Endothelial cell of hepatic sinusoid (primary cell): ENCODE results near the gene ZNF580.

Source experiments
- in situ Hi-C: cut with HindIII; loops from 2 replicates; pipeline ENCODE4 v1.10.0; 2017; ENCODE audit warnings: low sequenced_read_pairs

ZNF580 gene

DNA sequence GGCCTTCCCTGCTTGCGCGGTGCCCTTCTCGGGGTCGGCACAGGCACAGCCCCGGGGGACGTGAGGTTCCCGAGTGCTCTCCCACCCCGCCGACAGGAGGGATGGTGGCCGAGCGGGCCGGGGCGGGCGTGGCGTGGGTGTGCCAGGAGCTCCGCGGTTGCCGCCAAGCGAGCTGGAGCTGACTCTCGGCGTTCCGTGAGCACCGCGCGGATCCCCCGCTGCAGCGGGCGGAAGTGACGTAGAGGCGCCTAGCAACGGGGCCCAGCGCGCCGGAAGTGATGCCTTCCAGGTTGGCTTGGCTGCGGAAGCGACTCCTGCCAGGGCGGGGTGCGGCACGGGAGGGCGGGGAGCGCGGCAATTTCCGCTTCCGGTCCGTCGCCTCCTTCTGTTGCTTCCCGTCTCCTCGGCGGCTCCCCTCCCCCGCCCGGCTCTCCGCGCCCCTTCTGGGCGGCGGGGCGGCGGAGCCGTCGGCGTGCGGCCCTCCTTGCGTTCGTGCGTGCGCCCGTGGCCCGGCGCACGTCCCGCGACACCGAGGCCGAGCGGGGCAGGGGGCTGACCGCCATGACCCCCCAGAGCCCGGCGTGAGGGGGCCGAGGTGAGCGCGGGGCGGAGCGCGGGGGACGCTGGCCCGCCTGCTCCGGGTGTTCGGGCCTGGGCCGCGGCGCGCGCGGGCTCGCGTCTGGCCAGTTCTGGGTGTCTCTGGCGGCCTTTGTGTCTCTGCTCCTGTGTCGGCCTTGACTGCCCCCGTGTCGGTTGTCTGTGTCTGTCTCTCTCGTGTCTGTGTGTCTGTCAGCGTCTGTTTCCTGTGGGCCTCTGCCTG, 34.2 kb downstream of the ZNF580 start, which contains the start of gene EPN1:
Gene EPN1 (plus strand): TSS at position 386 of the 820 bp plus-strand sequence. CDS start 3,402 bp downstream, outside the sequence.
- in situ Hi-C loops = no loop called here

DNA sequence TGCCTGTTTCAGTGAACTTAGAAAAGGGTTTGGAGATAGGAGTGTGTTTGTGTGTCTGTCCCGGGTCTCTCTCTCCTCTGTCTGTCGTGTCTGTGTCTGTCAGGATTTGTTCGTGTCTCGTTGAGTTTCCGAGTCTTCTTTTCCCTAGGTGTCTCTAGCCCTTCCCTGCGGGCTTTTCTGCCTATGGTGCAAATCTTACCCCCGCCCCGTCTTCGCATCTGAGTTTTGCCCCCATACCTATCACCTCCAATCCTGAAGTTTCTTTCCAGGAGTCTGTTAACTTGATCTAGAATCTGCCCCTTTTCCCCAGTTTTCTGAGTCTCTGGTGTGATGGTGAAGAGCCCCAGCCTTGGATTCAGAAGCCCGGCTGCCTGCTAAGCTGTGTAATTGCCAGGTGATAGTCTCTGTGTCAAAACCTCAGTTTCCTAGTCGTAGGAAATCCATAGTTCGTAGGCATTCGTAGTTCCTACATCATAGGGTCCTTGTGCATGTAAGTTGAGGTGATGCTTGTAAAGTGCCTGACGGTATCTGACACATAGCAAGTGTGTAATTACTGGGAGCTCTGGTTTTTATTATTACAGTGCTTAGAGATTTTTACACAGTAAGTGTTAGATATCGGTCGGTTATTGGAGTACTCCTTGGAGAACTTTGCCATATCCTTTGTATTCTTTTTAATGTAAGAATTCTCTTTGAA, 35.0 kb downstream of the ZNF580 start:
- in situ Hi-C loops = no loop called here

DNA sequence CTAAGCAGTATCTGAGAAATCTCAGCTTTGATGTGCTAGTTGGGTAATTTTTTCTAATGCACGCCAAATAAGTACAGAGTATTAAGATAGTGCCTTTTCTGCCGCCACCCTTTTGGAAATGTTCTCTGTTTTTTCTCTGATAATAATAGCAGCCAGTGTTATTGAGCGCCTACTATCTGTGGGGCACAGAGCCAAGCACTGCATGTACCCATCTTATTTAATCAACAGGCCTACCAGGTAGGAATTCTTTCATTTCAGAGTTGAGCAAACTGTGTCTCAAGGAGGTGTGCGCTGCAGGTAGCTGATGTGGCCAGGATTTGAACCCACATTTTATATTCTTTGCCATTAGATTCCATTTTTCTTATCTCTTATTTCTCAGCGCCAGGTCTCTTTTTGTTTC, 35.6 kb downstream of the ZNF580 start:
- in situ Hi-C loops = no loop called here

DNA sequence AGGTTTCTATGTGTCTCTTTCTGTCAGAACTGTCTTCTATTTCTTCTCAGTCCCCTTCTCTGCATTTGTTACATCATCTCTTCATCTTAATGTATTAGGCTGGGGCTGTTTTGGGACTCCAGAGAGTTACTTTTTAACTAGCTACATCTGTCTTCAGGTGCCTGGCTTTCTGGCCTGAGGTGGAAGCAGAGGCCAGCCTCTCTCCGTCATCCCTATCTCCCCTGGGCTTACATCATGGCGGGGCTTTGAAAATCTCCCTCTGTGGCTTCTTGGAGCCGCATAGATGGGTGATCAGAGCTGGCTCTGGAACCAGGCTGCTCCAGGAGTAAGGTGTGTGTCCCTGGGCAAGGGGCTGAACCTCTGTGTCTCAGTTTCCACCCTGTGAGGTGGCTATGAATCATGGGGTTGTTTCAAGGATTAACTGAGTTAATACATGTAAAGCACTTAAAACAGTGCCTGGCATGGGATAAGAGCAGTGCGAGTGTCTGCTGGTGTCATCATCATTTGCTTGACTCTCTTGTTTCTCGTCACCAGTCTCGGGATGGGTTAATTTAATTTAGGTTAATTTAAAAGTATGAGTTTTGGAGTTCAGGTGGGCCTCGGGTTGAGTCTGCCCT, 36.2 kb downstream of the ZNF580 start:
- in situ Hi-C loops = no loop called here

DNA sequence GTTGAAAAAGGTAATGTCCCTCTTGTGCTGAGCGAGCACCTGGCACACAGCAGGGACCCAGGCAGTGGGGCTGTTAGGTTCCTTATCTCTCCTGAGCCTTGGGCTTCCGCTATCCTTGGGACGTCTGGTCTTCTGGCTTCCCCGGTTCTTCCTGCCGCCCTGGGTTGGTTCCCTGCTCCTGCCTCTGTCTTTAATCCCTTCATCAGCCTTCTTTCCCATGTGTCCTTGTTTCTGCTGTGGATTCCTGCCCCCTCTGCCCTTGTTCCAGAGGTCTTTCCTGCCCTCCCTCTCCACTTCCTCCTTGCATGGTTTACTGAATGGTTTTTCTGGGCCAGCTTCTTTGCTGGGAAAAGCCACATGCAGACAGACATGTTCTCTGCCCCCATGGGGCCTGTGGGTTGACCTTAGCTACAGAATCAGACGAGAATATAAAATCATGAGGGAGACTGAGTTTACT, 36.8 kb downstream of the ZNF580 start:
- in situ Hi-C loops = no loop called here

DNA sequence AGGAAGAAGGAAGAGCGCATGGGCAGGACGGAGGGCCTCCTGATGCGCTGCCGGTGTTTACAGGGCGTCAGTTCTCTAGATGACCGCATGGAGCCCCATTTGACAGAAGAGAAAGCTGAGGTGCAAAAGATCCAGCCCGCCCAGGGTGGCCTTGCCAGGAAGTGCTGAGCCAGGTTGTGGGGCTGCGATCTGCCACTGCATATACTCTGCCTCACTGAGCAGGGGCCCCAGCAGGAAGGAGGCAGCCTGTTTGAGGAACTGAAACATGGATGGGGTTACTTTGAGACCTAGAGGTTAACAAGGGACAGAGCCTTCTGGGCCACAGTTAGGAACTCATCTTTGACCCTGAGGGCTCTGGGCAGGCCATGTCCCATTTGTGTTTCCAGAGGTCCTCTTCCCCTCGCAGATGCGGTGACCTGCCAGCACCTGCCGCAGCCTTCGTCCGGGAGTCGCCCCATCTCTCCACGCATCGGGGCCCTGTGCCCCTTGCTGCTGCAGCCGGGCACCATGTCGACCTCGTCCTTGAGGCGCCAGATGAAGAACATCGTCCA, 37.4 kb downstream of the ZNF580 start:
- in situ Hi-C loops = no loop called here

DNA sequence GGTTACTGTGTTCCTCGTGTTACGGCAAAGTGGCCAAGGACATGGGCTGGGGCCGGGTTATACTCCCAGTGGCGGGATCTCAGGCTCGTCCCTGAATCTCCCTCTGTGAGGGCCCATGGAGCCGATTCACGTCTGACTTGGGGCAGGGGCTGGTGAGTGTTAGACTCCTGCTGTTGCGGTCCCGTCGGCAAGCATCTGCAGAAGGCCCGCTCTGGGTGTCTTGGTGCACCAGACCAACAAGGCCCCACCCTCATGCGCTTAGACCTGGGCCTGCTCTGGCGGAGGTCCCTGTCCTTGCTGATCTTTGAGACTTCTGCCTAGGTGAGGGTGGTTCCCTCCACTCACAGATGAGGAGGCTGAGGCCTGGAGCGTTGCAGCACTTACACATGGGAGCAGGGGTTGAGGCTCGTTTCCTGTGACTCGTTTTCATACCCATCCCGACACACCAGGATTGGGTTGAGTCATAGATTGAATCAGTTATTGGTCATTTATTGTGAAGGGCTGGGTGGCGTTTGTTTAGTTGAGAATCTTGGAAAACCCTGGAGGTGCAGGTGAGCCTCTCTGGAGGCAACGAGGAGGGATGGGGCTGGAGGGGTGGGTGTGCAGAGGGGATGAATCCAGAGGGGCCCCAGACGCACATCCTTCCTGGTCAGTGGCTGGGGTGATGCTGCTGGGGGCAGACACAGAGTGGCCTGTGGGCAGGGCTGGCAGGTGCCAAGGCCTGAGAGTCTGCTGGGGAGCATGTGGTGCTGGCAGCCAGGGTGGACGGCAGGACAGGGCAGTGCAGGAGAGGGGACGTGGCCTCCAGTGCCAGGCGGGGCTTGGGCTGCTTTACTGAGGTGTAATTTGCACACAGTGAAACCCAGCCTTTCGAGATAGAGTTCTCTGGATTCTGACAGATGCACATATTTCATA, 38.8 kb downstream of the ZNF580 start:
- in situ Hi-C loops = no loop called here

DNA sequence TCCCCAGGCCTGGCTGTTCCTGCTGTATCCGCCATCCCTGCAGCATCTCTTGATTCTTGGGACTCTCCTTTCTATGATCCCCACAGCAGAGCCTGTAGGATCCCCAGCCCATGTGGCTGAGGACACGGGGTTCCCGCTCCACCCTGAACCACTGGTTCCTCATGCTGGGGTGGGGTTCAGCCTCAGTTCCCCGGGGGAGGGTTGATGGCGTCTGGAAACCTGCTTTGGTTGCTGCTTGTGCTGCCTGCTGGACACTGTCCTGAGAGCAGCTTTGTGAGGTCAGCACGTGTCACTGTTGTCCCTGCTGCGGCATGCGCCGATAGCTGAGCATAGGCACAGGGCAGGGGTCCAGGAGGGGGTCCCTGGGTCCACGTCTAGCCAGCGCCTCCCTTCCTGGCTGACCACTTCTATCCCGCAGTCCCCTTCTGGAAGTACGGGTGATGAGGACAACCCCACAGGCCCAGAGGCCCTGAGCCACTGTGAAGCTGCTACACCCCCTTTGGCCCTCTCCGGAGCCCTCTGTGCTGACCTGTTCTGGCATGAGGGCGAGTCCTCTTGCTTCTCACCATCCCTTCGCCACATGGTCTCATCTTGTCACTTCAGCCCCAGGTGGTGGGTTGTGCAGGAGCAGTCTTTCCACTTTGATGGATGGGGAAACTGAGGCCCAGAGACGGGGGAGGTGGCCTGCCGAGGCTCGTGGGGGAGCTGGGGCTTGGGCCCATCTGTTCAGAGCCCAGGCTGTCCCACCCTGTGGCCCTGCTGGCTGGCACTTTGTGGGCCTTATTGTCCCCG, 39.7 kb downstream of the ZNF580 start:
- in situ Hi-C loops = no loop called here

DNA sequence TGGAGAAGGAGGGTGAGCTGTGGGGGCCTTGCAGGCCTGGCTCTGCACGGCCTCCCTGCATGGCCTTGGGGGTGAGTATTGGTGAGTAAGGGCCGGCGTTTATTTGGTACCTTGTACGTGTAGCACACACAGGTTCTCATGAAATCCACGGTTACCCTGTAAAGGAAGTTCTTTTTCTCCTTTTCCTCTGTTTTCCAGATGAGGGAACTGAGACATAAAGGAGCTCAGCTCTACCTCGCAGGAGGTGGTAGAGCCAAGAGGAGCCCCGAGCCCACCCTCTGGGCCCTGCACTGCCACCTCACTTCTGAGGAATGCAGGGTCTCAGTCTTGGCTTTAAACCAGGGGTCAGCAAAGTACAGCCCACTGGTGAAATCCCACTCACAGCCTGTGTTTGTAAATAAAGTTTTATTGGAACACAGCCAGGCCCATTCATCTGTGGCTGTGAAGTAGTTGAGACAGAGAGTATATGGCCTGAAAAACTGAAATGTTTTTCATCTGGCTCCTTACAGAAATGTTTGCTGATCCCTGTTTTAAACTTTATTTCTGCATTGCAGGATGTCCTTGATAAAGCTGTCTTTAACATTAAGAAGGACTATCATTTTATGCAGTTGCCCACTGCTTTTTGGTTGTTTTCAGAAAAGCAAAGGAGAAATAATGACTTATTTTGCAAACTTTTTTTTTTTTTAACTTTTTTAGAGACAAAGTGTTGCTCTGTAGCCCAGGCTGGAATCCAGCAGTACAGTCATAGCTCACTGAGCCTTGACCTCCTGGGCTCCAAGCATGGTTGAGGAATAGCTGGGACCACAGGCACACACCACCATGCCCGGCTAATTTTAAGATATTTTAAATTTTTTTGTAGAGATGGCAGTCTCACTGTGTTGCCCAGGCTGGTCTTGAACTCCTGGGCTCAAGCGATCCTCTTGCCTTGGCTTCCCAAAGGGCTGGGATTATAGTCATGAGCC, 40.6 kb downstream of the ZNF580 start:
- in situ Hi-C loops = no loop called here

DNA sequence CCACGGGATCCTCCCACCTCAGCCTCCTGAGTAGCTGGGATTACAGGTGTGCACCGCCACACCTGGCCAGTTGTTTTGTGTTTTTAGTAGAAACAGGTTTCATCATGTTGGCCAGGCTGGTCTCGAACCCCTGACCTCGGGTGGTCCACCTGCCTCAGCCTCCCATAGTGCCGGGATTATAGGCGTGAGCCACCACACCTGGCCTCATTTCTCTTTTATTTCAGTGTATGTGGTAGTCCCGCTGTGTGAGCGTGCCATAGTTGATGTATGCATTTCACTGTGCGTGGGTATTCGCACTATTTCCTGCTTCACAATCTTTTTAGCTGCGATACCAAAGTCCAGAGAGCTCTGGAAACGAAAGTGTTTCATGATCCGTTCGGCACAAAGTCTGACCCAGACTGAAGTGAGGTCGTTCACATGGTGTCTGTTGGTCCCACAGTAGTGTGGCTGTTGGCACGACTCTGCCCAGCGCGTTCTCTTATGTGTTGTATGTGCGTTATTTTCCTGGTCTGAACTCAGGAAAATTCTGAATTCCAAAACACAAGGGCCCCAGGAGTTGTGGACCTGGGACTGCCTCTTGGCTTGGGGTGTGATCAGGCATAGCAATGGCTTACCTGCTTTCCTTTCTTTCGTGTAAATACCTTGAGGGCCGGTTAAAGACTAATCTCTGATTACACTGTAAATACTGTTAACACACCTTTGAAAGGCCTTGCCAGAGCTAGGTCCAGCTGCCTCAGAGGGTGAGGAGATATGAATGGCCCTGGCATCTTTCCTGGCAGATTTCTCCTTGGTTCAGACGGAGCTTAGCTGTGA, 42.9 kb downstream of the ZNF580 start:
- in situ Hi-C loops = no loop called here

DNA sequence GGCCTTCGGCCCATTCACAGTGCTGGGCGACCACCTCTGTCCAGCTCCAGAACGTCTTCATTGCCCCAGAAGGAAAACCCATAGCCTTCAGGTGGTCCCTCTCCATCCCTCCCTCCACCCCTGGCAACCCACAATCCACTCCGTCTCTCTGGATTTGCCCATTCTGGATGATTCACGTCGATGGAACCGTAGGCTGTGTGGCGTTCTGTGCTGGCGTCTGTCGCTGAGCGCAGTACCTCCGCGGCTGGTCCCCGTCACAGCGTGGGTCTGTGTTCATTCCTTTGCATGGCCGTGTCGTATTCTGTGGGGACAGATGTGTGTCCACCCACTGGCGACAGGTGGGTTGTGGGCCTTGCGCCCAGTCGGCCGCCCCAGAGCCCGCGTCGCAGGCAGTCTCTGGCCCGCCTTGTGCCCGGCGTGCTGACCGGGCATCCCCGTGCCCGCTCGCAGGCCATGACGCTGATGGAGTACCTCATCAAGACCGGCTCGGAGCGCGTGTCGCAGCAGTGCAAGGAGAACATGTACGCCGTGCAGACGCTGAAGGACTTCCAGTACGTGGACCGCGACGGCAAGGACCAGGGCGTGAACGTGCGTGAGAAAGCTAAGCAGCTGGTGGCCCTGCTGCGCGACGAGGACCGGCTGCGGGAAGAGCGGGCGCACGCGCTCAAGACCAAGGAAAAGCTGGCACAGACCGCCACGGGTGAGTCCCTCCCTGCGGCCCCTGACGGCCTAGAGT, 44.3 kb downstream of the ZNF580 start:
- in situ Hi-C loops = no loop called here

DNA sequence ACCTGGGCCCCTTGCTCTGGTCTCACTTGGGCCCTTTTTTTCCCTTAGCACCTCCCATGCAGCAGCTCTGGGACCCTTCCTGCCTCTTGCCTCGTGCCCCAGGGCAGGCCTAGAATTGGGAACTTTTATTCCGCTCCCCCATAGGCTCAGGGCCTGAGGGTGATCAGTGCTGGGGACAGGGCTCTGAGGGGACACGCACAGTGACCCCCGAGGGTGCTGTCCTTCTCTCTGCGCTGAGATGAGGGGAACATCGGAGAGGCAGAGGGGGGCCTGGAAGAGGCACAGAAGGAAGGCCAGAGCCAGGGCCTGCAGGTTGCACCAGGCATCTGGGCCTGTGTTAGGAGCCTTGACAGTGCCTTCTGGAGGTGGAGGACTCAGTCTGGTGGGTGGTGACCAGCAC, 45.0 kb downstream of the ZNF580 start:
- in situ Hi-C loops = no loop called here

DNA sequence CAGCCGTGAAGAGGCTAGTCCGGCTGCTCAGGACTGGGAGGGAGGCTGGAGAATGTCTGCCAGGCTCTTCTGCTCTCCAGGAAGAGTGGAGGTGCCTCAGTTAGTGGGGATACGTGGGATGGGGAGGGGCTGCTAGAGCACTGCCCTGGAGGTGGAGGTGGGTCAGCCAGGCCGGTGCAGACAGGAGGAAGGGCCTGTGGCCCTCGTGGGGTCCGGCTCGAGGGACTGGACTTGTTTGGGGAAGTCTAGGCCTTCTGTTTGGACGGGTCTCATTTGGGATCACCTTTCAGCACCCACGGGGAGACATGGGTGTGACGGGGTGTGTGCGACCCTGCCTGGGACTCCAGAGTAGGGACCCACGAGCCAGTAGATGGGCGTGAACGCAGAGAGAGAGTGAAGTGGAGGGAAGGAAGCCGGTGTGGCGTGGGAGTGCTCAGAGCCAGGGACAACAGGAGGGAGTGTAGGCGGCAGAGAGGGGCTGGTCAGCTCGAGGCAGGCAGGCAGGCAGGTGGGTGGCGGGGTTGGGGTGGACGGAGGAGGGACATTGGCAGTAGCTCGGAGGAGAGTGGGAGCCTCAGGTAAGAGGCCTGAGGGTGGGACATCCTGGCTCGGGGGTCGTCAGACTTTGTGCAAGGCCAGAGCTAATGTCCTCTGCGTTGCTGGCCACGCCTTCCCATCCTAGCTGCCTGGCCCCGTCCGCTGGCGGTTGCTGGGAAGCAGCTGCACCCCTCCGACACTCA, 45.7 kb downstream of the ZNF580 start:
- in situ Hi-C loops = no loop called here

DNA sequence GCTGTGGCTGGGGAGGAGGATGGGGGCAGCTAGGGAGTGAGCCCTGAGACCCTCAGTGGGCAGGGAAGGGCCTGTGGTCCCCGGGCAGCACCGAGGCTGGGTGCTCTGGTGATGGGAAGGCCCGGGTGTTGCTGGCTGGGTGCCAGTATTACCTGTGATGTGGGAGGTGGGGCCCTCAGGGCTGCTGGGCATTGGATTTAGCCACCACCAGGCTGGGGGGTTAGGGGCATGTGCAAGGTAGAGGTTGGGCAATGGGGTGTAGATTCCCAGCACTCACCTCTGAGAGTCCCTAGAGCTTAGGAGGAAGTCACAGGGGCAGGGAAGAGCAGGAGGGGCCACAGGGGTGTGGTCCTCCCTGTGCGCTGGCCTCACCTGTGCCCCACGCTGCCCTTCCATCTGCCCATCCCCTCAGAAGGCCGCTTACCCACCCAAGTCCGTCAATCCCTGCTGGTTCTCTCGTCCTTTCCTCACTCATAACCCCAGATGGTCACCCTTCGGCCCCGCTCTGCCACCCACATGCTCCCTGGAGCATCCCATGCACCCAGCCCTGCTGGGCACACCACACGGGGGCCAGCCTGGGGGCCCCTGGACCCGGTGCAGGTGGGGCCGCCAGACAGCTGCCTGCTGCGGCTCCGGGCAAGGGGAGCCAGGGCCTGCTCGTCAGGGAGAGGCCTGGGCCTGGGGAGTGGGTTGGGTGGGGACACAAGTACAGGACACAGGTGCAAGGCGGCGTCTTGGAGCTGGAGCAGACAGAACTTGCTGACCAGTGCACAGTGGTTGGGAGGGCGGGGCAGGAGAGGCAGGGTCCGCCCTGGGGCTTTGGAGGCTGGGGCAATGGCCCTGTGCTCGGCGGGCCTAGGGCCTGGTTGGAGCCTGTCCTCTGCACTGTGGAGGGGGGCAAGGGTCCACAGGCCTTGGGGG, 46.7 kb downstream of the ZNF580 start:
- in situ Hi-C loops = no loop called here
